HFF-Myc (cell line): ENCODE data around the gene ZNF488.

Experiments used
- DNase-seq: peaks from one replicate; pipeline ENCODE4 v3.0.0-alpha.2; 2011; ENCODE audit warnings: low read depth; ENCODE audit errors: extremely low read depth
- H3K4me3 ChIP-seq: replicated peaks from 2 replicates; pipeline ENCODE4 v1.5.1; 2011; ENCODE audit warnings: low read depth, mild to moderate bottlenecking, control low read depth, low read length
- TF ChIP-seq, protein P1 (sequence below): IDR thresholded peaks from 2 replicates; pipeline ENCODE4 v1.5.1; 2012; ENCODE audit warnings: mild to moderate bottlenecking, low read depth, low read length, control low read depth; ENCODE audit errors: missing control alignments

ZNF488 gene

DNA sequence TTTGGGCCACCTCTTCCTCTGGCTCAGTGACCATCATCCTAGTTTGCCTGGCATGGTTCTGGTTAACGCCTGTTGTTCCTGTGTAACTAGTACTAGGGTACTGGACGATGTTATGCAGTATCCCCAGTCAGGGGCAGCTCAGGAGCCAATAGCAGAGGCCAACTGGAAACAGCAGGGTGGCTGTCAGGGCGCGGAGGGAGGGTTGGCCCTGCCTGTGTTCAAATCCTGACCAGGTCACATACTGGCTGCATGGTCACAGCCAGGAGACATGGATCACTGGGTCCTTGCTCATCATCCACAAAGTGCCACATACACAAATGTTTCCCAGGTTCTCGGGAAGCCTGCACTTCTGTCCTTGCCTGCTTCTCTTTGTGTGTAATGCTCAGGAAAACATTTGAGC is 48.2 kb downstream of the ZNF488 start:
- TF ChIP-seq, protein P1, sequence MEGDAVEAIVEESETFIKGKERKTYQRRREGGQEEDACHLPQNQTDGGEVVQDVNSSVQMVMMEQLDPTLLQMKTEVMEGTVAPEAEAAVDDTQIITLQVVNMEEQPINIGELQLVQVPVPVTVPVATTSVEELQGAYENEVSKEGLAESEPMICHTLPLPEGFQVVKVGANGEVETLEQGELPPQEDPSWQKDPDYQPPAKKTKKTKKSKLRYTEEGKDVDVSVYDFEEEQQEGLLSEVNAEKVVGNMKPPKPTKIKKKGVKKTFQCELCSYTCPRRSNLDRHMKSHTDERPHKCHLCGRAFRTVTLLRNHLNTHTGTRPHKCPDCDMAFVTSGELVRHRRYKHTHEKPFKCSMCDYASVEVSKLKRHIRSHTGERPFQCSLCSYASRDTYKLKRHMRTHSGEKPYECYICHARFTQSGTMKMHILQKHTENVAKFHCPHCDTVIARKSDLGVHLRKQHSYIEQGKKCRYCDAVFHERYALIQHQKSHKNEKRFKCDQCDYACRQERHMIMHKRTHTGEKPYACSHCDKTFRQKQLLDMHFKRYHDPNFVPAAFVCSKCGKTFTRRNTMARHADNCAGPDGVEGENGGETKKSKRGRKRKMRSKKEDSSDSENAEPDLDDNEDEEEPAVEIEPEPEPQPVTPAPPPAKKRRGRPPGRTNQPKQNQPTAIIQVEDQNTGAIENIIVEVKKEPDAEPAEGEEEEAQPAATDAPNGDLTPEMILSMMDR, result no peak
- H3K4me3 ChIP-seq, result no peak overlapping the region
- DNase-seq, result no peak

DNA sequence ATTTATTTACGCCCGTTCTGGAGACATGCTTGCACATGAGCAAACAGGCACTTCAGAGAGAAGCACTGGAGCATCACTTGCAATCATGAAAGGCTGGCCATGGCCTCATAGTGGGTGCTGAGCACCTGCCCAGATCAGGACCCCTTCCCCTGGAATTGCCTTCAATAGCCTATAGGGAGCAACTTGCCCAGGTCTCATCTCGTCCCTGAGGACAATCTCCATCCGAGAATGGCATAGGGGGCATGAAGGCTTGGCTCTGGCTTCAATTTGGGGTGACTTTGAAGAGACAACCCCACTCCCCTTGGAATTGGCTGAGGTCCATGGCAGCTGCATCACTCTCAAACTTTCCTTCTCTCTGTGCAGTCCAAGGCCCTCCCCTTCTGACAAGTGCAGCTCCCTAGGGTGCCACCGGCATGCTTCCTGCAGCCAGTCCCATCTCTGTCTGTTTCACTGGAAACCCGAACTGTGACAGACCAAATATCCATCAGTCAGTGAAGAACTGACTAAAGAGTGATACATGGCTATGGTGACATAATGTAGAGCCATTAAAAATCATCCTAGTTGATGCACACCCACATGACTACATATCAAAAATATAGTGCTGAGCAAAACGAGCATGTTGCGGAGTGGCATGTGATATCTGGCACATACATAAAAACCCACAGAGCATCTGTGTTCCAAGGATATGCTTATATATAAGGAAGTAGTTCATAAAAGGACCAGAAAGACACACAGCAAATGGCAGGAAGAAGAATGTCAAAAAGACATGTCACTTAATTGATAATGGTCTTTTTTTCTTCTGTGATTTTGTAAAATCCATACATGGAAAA is 49.4 kb downstream of the ZNF488 start:
- H3K4me3 ChIP-seq, result no peak overlapping the region
- no peak for DNase-seq
- TF ChIP-seq, protein P1, result no peak

DNA sequence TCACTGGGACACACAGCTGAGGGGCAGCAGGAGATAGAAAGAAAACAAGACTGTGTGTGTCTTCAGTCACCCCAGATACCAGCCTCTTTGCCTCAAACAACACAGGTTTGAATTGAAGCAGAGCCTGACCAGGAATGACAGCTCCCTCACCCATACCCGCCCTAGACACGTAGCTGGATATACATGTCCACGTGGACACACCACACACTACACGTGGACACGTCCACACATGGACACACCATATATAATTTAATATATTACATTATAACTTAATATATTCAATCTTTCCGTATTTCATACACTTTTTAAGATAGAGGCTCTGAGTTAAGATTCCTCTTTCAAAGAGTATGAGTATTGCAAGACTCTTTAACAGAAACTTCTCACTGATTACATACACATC is 50.6 kb downstream of the ZNF488 start:
- TF ChIP-seq, protein P1, result no peak
- DNase-seq, result no peak
- no peak overlapping the region for H3K4me3 ChIP-seq

DNA sequence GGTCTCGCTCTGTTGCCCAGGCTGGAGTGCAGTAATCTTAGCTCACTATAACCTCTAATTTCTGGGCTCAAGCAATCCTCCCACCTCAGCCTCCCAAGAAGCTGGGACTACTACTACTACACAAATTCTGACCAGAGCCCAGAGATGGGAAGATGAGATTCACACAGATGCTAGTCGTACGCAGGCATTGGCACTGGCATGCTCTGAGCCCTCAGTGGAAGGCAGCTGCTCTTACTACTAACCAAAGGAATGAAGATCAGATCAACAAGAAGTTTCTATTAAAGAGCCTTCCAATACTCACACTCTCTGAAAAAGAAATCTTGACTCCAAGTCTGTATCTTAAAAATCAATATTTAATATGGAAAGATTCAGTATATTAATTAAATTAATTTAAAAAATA is 51.1 kb downstream of the ZNF488 start:
- TF ChIP-seq, protein P1, result no peak
- H3K4me3 ChIP-seq, result no peak overlapping the region
- DNase-seq, result no peak

DNA sequence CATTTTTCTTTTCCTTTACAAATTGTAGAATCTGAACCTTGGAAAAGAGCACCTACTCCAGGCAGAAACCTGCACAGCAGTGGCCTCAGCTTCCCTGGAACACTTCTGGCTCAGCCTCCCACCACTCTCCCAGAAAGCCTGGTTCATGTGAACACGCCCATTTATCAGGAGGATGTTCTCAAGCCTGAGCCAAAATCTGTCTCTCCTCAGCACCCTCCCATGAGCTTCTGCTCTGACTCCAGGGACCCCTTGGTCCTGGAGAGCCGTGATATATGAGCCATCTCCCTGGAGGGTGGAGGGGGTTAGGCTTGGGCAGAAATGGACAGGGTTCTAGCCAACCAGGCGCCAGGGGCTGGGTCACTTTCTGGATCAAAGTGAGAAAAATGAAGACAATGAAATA is 51.7 kb downstream of the ZNF488 start:
- no peak for DNase-seq
- TF ChIP-seq, protein P1, result no peak
- H3K4me3 ChIP-seq, result no peak overlapping the region

DNA sequence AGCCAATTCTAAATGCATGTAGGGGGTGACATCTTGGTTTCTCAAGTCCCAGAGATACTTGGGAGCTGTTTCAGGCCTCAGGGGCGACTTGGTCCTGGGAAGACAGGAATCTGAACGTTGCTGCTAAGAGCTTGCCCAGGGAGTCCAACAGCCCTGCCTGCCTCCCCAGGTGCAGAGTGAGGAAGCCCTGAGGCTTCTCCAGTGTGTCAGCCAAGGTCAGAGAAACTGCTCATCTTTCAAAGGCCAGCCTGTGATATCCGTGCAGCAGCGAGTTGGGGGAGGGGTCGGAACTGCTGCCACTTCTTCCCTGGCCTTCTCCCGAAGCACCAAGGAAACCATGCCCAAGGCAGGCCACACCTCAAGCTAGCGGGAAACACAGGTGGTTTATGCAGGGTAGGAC is 52.1 kb downstream of the ZNF488 start:
- TF ChIP-seq, protein P1, result no peak
- DNase-seq, result no peak

More for the DNA sequence above, 52.1 kb downstream of the ZNF488 start:
- H3K4me3 ChIP-seq, result no peak overlapping the region
